GM10248 (cell line): ENCODE data around the gene MCL1.

ENCODE experiments used
- CTCF ChIA-PET: fragments of 300-600 bp; sonication (Branson Sonifier 250); formaldehyde crosslinking; extraction: SDS; loops from one replicate; lab custom pipeline; 2021; ENCODE audit warnings: antibody characterized with exemption; lab: Yijun Ruan, JAX
- POLR2A ChIA-PET: fragments of 350-650 bp; sonication (Branson Sonifier 250); formaldehyde crosslinking; extraction: SDS; loops from one replicate; lab custom pipeline; 2020; ENCODE audit warnings: antibody characterized with exemption; lab: Yijun Ruan, JAX
- DNase-seq: peaks from one replicate; pipeline ENCODE4 v3.0.0; 2012; ENCODE audit errors: extremely low spot score
- TF ChIP-seq, protein P1 (sequence below): IDR thresholded peaks from 2 replicates; pipeline ENCODE4 v1.5.1; 2012; ENCODE audit warnings: mild to moderate bottlenecking, low read depth; ENCODE audit errors: extremely low read depth, missing control alignments, control extremely low read depth

The MCL1 gene

DNA sequence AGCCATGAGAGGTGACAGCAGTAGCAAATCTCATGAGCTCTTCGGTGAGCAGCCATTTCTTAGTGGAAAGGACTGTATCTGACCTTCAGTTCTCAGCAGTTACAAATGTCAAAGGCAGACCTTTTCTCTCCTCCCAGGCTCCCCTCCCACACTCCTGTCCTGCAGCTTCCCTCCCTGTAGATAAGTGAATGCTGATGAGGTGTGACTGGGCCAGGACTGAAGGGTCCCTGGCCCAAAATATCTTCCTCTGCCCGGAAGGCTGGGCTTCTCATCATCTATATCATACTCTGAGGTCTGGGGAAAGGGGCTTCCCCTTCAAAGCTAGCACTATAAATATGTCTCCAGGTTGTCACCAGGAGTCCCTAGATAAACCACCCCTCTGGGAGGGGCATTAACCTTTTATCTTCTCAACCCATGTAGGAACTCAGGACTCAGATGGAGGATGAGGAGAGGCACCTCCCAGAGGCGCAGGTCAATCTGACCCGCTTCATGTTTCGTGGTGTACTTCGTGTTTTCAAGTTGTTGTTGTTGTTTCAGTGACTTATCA, 33.9 kb downstream of the MCL1 start:
- POLR2A ChIA-PET, result no interaction called here
- CTCF ChIA-PET, result interaction anchor here (3.8 to 9.0 kb wide), 2 partner anchors 13 to 15 kb away, joined by 25 to 100 read pairs; no protein-coding TSS in a partner anchor
- TF ChIP-seq, protein P1, sequence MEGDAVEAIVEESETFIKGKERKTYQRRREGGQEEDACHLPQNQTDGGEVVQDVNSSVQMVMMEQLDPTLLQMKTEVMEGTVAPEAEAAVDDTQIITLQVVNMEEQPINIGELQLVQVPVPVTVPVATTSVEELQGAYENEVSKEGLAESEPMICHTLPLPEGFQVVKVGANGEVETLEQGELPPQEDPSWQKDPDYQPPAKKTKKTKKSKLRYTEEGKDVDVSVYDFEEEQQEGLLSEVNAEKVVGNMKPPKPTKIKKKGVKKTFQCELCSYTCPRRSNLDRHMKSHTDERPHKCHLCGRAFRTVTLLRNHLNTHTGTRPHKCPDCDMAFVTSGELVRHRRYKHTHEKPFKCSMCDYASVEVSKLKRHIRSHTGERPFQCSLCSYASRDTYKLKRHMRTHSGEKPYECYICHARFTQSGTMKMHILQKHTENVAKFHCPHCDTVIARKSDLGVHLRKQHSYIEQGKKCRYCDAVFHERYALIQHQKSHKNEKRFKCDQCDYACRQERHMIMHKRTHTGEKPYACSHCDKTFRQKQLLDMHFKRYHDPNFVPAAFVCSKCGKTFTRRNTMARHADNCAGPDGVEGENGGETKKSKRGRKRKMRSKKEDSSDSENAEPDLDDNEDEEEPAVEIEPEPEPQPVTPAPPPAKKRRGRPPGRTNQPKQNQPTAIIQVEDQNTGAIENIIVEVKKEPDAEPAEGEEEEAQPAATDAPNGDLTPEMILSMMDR, result no peak
- DNase-seq, result no peak

DNA sequence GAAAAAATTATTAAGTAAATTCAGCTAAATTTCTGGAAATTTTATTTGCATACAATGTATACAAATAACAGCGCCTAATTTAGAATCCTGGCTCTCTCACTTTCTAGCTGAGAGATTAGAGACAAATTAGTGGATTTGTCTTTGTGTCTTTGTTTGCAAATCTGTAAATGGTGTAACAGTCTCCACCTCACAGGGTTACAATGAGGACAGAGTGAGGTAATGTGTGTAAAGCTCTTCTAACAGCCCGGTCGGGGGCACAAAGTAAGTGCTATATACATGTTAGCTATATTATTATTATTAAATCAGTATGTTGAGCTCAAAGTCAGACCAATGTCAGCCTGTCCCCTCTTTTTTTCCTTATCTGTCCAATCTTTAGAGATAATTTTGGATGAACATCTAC, 35.2 kb downstream of the MCL1 start:
- POLR2A ChIA-PET, result no interaction called here
- TF ChIP-seq, protein P1, result no peak
- DNase-seq, result no peak
- CTCF ChIA-PET, result interaction anchor here (1.0 to 3.8 kb wide), 8 partner anchors 10 to 287 kb away, joined by 3 to 25 read pairs (median 4); partner anchors contain the start of gene CA14

DNA sequence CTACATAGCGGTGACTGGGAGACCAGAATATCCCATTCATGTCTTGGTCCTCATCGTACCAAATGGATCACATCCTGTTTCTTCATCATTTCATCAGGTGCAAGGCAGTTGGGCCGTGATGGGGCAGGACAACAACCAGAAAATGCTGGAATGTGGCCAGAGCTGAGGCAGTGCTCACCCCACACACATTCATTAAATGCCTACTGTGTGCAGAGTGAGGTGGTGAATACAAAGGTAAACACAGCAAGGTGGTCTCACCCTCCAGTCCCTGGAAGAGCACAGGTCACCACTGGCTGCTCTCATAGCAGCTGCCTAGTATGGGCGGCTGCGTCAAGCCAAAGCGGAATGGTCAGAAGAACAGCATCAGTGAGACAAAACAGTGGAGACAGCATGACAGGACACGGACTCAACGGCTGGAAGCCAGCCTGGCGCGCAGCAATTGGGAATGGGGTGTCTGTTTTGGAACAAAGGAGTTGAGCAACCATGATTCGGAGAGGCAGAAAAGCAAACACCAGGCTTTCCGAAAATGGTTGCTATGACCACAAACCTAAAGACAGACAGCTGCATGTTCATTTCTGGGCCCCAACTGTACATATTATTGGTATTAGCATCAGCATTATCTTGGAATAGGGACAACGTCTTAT, 35.8 kb downstream of the MCL1 start:
- POLR2A ChIA-PET, result no interaction called here
- CTCF ChIA-PET, result interaction anchor here (1.0 to 3.8 kb wide), 8 partner anchors 11 to 287 kb away, joined by 3 to 25 read pairs (median 4); partner anchors contain the start of gene CA14
- no peak for DNase-seq

DNA sequence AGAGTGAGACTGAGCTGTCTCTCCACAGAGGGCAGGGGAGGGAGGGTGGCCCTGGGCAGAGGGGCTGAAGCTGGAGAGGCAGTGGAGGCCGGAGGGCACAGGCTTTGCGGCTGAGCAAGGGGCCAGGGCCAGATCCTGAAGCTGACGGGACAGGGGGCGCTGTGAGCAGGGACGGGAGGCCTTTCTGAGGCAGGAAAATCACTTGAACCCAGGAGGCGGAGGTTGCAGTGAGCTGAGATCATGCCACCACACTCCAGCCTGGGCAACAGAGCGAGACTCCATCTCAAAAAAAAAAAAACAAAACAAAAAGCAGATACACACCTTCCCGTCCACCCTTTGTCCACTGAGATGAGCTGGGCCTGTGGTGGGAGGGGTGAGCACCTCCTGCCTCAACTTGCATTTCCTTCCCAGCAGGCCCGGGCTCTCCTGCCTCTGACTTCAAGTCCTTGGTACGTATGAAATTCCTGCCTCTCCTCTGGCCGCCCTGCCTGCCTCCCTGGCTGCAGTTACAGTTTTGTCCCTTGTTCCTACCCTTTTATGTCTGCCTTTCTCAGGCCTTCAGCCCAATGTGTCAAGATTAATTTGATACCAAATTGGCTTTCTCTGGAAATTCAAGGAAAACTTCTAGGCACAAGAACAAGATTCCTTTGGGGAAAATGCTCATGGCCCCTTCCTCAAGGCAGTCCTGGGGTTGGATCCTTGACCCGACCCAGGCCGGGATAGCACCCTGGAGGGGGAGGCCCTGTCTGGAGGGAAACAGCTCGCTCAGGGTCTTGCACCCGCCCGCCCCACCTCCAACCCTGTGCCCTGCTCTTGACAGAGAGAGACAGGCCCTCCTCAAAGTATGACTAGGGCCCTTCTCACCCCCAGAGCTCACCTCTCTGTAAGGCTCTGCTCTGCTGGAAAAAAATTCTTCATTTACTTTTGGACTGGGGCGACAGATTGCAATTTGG, 41.4 kb downstream of the MCL1 start:
- DNase-seq, result no peak
- ChIA-PET CTCF (interaction anchor here (1.0 to 13.0 kb wide), 5 partner anchors 9 to 282 kb away, joined by 3 to 119 read pairs (median 5); partner anchors contain the start of gene ADAMTSL4), POLR2A (no interaction called here)
- TF ChIP-seq, protein P1, result no peak

More for the DNA sequence above, 35.8 kb downstream of the MCL1 start:
- TF ChIP-seq, protein P1, result no peak

DNA sequence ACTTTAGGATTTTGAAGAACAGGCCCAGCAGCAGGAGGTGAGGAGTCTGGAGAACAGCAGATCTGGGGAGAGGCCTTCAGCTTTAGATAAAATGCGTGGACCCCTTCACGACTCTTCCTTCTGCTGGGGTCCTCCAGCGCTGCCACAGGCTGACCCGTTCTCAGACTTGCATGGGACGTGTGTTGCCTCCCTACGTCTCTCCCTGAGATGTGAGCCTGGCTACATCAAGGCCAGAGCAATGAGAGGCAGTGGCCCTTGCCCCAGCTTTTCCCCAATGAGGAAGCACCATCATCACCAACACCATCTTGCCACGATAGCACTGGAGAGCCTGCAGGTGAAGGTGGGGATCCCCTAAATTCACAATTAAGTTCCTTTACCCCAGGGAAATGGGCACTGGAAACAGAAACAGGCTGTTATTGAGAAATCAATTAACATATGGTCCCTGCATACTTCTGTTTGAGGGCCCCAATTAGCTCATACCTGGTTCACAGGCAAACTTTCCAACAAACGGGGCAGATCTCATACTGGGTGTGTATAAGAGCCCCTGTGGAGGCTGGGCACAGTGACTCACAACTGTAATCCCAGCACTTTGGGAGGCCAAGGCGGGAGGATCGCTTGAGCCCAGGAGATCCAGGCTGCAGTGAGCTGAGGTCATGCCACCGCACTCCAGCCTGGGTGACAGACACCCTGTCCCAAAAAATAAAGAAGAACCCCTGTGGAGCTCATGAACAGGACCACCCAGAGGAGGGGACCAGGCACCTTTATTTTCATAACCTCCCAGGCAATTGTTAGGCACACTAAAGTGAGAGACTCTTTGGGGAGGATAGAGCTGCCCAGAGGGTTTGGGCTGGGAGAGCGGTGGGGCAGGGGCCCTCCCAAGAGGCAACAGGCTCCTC, 42.3 kb downstream of the MCL1 start:
- TF ChIP-seq, protein P1, result no peak
- CTCF ChIA-PET, result interaction anchor here (1.0 to 13.0 kb wide), 6 partner anchors 9 to 281 kb away, joined by 3 to 119 read pairs (median 4); partner anchors contain the start of genes ADAMTSL4, APH1A and TARS2
- POLR2A ChIA-PET, result interaction anchor here (0.6 kb wide), 1 partner anchor 276 kb away, joined by 15 read pairs; no protein-coding TSS in a partner anchor
- DNase-seq, result no peak
